B cell (primary cell): ENCODE results near the gene CRYBG2. TPM values are rescaled to one million over a fixed set of nuclear protein-coding genes. Genes with fewer than 3 reads are reported as not detected.

Source experiments
- ATAC-seq: fragments of 200-7000 bp; cut with Tn5 transposase; one replicate; pipeline ENCODE4 v1.10.0; 2021; ENCODE audit warnings: low read depth, mild to moderate bottlenecking, moderate number of reproducible peaks, moderate library complexity
- CTCF ChIA-PET: fragments of 350-600 bp; sonication (Branson Sonifier 250); formaldehyde crosslinking; loops from one replicate; lab custom pipeline; 2021; ENCODE audit warnings: antibody characterized with exemption, inconsistent platforms; lab: Charles Lee
- POLR2A ChIA-PET: fragments of 350-600 bp; sonication (Branson Sonifier 250); formaldehyde crosslinking; loops from one replicate; lab custom pipeline; 2021; ENCODE audit warnings: antibody characterized with exemption; lab: Charles Lee
- DNase-seq: peaks from one replicate; pipeline ENCODE4 v3.0.0; 2013
- H2AFZ ChIP-seq: 2 replicates; pipeline ENCODE4 v1.6.1; 2012; ENCODE audit warnings: mild to moderate bottlenecking, low read depth, low read length; ENCODE audit not compliant: insufficient read depth, poor library complexity, severe bottlenecking
- H3K27ac ChIP-seq, 2 donors: 1 replicate in 1 of 2; 2 replicates in 1 of 2; pipeline ENCODE4 v1.5.1; 2012 to 2013; ENCODE audit warnings: low read length in 2 of 2, mild to moderate bottlenecking in 2 of 2, moderate library complexity in 1 of 2
- H3K27me3 ChIP-seq, 4 experiments: fragments of 200-600 bp in 1 of 4; sonication (generic) in 1 of 4; replicated peaks in 1 of 4; 1 replicate in 2 of 4; 2 replicates in 2 of 4; pipeline versions ENCODE4 v1.6.1 to v1.7.0; 2013 to 2016; ENCODE audit warnings: low read length in 3 of 4, mild to moderate bottlenecking in 2 of 4, mixed read lengths in 1 of 4, moderate library complexity in 1 of 4; ENCODE audit not compliant: insufficient read depth in 4 of 4, control insufficient read depth in 3 of 4; ENCODE audit errors: control extremely low read depth in 1 of 4
- H3K36me3 ChIP-seq, 2 experiments: replicated peaks in 1 of 2; 1 replicate in 1 of 2; 2 replicates in 1 of 2; pipeline versions ENCODE4 v1.6.1 to v1.7.1; 2013; ENCODE audit warnings: low read length in 1 of 2; ENCODE audit not compliant: insufficient read depth in 2 of 2, control insufficient read depth in 1 of 2; ENCODE audit errors: control extremely low read depth in 1 of 2, extremely low read depth in 1 of 2
- H3K4me1 ChIP-seq, 2 donors: fragments of 200-600 bp in 1 of 2; sonication (generic) in 1 of 2; 1 replicate in 1 of 2; 2 replicates in 1 of 2; pipeline versions ENCODE4 v1.5.1 to v1.6.1; 2013 to 2017; ENCODE audit warnings: low read length in 2 of 2; ENCODE audit not compliant: control insufficient read depth in 2 of 2, insufficient read depth in 2 of 2
- H3K4me2 ChIP-seq: replicated peaks from 2 replicates; pipeline ENCODE3; 2012; ENCODE audit warnings: mild to moderate bottlenecking, low read depth, low read length; ENCODE audit not compliant: poor library complexity, severe bottlenecking
- H3K4me3 ChIP-seq, 5 experiments: fragments of 200-600 bp in 1 of 5; sonication (generic) in 1 of 5; 1 replicate in 3 of 5; 2 replicates in 2 of 5; pipeline versions ENCODE4 v1.5.1 to v1.7.0; 2011 to 2016; ENCODE audit warnings: low read length in 4 of 5, mild to moderate bottlenecking in 4 of 5, low read depth in 2 of 5, control low read depth in 1 of 5, moderate library complexity in 1 of 5; ENCODE audit not compliant: insufficient read depth in 1 of 5; ENCODE audit errors: control extremely low read depth in 1 of 5, extremely low read depth in 1 of 5
- H3K79me2 ChIP-seq: fragments of 200-600 bp; sonication (generic); one replicate; pipeline ENCODE4 v1.6.0; 2016; ENCODE audit warnings: low read length; ENCODE audit not compliant: control insufficient read depth, insufficient read depth
- H3K9ac ChIP-seq: fragments of 200-600 bp; sonication (generic); 2 replicates; pipeline ENCODE4 v1.6.1; 2017; ENCODE audit warnings: mild to moderate bottlenecking, low read length, moderate library complexity
- H3K9me3 ChIP-seq, 3 donors: one replicate each; pipeline versions ENCODE4 v1.6.1 to v1.7.1; 2013; ENCODE audit warnings: low read length in 2 of 3; ENCODE audit not compliant: control insufficient read depth in 2 of 3, insufficient read depth in 1 of 3; ENCODE audit errors: control extremely low read depth in 1 of 3
- H4K20me1 ChIP-seq: 2 replicates; pipeline ENCODE4 v1.6.0; 2012; ENCODE audit warnings: mild to moderate bottlenecking, low read length; ENCODE audit not compliant: insufficient read depth, control insufficient read depth, poor library complexity, severe bottlenecking
- H3K27ac Mint-ChIP-seq: one replicate; pipeline ENCODE4 v1.8.0; 2021; ENCODE audit warnings: mixed read lengths
- H3K27me3 Mint-ChIP-seq: one replicate; pipeline ENCODE4 v1.8.0; 2021; ENCODE audit warnings: mixed read lengths
- H3K4me1 Mint-ChIP-seq: one replicate; pipeline ENCODE4 v1.8.0; 2021; ENCODE audit warnings: mixed read lengths
- H3K4me3 Mint-ChIP-seq: one replicate; pipeline ENCODE4 v1.8.0; 2021; ENCODE audit warnings: mixed read lengths
- H3K9me3 Mint-ChIP-seq: one replicate; pipeline ENCODE4 v1.8.0; 2022; ENCODE audit warnings: mixed read lengths; ENCODE audit not compliant: insufficient read depth
- EZH2 ChIP-seq: IDR thresholded peaks from 2 replicates; pipeline ENCODE4 v1.6.1; 2012; ENCODE audit warnings: borderline replicate concordance, low read depth, mild to moderate bottlenecking, moderate library complexity, low read length; ENCODE audit not compliant: insufficient read depth, poor library complexity, severe bottlenecking
- WGBS: methylation state at CpG from one replicate; pipeline ENCODE4 v1.1.5; 2013; ENCODE audit warnings: missing lambda C conversion rate; ENCODE audit not compliant: insufficient coverage; 5-methylcytosine and 5-hydroxymethylcytosine counted together
- intact Hi-C: fragments of 100-400 bp; cut with micrococcal nuclease; formaldehyde crosslinking; loops from one replicate; pipeline ENCODE4 v1.10.0; 2022
- polyA plus RNA-seq: library from polyadenylated mRNA; depleted of rRNA; stranded (reverse); fragments of >200 nt; gene quantifications from 2 replicates; pipeline ENCODE4 v1.2.3, GENCODE V29; 2012
- total RNA-seq, 2 donors: library from RNA; stranded (reverse); fragments of 120-200 nt in 1 of 2; gene quantifications; 1 replicate in 1 of 2; 2 replicates in 1 of 2; pipeline versions ENCODE4 v1.2.3 to v1.2.4, GENCODE V29; 2013 to 2022
- TF ChIP-seq, protein P1 (sequence below): fragments of 200-600 bp; IDR thresholded peaks from one replicate; pipeline ENCODE4 v1.8.0; 2022; ENCODE audit warnings: antibody characterized with exemption, mild to moderate bottlenecking

Gene CRYBG2
- total and polyA plus RNA-seq, 2 donors (not counting 1 experiment from before 2014, with no cell fraction given): 3.3 to 5.3 TPM

DNA sequence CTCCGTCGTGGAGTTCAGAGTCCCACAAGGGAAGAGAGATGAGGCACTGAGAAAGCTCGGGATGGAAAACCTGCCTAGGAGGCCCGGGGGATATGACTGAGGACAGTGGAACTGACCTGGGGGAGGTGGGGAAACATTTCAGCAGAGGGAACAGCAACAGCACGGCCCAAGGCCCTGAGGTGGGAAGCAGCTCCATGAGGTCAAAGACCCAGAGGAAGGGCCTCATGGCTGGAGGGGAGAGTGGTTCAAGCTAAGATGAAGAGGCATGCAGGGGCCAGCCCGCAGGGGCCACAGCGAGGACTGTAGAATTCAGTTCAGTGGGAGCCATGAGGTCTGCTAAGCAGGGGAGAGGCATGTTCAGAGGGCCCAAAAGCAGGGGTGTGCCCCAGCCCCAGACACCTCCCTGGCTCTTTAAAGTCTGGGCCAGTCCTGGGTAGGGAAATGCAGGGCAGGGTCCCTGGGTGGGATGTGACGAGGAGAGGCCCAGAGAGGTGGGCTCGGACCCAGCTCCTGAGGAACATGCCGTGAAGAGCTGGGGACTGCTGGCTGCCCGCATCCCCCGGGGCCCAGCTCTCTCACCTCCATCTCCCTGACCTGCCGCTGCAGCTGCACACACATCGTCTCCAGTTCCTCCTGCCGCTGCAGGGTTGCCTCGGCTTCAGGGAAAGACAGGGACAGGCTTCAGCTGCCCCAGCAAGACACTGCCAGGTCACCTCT lies 57.4 kb downstream of the CRYBG2 start:
- H3K27me3 ChIP-seq: no peaks in the 10 kb centered on the region
- no peak overlapping the region for H3K27ac ChIP-seq
- no peak overlapping the region for H2AFZ ChIP-seq
- 90% methylated on average over 16 of the region's 16 CpGs for WGBS
- no peaks in the 10 kb centered on the region for H4K20me1 ChIP-seq
- Mint-ChIP-seq H3K27ac (peak overlapping the region; percentile 37), H3K4me1 (peaks cover 58% of the 10 kb centered on the region), H3K9me3 (no peaks in the 10 kb centered on the region), H3K27me3 (no peaks in the 10 kb centered on the region), H3K4me3 (no peak overlapping the region)
- DNase-seq: no peak
- CTCF ChIA-PET: interaction anchor here (0.7 to 1.9 kb wide), 3 partner anchors 8 to 19 kb away, joined by 3 to 7 read pairs (median 5); no protein-coding TSS in a partner anchor
- ATAC-seq: no peak
- H3K4me3 ChIP-seq: no peak overlapping the region
- POLR2A ChIA-PET: interaction anchor here (0.9 to 2.3 kb wide), 3 partner anchors 8 to 21 kb away, joined by 3 to 8 read pairs (median 8); partner anchors contain the start of gene CD52
- H3K4me1 ChIP-seq: peaks cover 37 to 52% of the 10 kb centered on the region in 2 donors
- peaks cover 51% of the 10 kb centered on the region for H3K79me2 ChIP-seq
- intact Hi-C loops: no loop called here
- no peak overlapping the region for H3K9ac ChIP-seq
- no peak overlapping the region for H3K4me2 ChIP-seq
- TF ChIP-seq, protein P1, sequence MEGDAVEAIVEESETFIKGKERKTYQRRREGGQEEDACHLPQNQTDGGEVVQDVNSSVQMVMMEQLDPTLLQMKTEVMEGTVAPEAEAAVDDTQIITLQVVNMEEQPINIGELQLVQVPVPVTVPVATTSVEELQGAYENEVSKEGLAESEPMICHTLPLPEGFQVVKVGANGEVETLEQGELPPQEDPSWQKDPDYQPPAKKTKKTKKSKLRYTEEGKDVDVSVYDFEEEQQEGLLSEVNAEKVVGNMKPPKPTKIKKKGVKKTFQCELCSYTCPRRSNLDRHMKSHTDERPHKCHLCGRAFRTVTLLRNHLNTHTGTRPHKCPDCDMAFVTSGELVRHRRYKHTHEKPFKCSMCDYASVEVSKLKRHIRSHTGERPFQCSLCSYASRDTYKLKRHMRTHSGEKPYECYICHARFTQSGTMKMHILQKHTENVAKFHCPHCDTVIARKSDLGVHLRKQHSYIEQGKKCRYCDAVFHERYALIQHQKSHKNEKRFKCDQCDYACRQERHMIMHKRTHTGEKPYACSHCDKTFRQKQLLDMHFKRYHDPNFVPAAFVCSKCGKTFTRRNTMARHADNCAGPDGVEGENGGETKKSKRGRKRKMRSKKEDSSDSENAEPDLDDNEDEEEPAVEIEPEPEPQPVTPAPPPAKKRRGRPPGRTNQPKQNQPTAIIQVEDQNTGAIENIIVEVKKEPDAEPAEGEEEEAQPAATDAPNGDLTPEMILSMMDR: no peak
- no peak for TF ChIP-seq EZH2
- H3K36me3 ChIP-seq: peaks cover 0 to 5% of the 10 kb centered on the region in 2 experiments
- H3K9me3 ChIP-seq: no peaks in the 10 kb centered on the region
